Measurements from ENCODE around the gene SFXN3. TPM values are rescaled to one million over a fixed set of nuclear protein-coding genes. Genes with fewer than 3 reads are reported as not detected.

The SFXN3 gene
- total and polyA plus RNA-seq, 2 experiments from 2014 or later, result 0.68 to 3.8 TPM

GRCh38 chr10:100993986-100994708 is 36.9 kb upstream of the SFXN3 start:
- Histone ChIP-seq H3K4me2 (no peak overlapping the region), H3K4me3 (no peak overlapping the region), H2AFZ (no peak overlapping the region), H3K4me1 (ENCODE audit: insufficient read depth) (peaks cover 24% of the 10 kb centered on the region), H3K79me2 (replicated peaks; ENCODE audit: insufficient read depth) (peaks cover 18% of the 10 kb centered on the region), H3K27me3 (ENCODE audit: insufficient read depth) (no peaks in the 10 kb centered on the region), H3F3A (replicated peaks; ENCODE audit: low read depth) (peaks cover 36% of the 10 kb centered on the region), H3K27ac (ENCODE audit: low read depth) (0 out of 2 replicates have a peak overlapping the region, but pooled peaks have one; percentile 43), H4K20me1 (replicated peaks; ENCODE audit: insufficient read depth) (peaks cover 17% of the 10 kb centered on the region), H3K36me3 (ENCODE audit: insufficient read depth) (peaks cover 33% of the 10 kb centered on the region), H3K9me2 (ENCODE audit: insufficient read depth) (no peaks in the 10 kb centered on the region)
- Mint-ChIP-seq H3K36me3 (ENCODE audit: low read depth) (peaks cover 48% of the 10 kb centered on the region), H3K27ac (0 out of 2 replicates have a peak overlapping the region, but pooled peaks have one; percentile 8), H3K9me3 (no peaks in the 10 kb centered on the region), H3K27me3 (ENCODE audit: insufficient read depth, low read depth, poor library complexity) (peaks cover 19% of the 10 kb centered on the region), H3K4me1 (peaks cover 32% of the 10 kb centered on the region), H3K4me3 (no peak overlapping the region)
- ATAC-seq (no peak), DNase-seq (ENCODE audit: low spot score) (peak; percentile 74)
- TF ChIP-seq ZNF331 (CRISPR knock-in tag; IDR thresholded peaks at IDR 0.05; ENCODE audit: low read depth) (no peak), STAT1 (IDR thresholded peaks at IDR 0.05; ENCODE audit: unreplicated experiment) (no peak), CTCF (conservative IDR thresholded peaks at IDR 0.05; ENCODE audit: low read depth in 2 of 2) (peak; percentile 74 to 75)

GRCh38 chr10:100995181-100995580 is 35.9 kb upstream of the SFXN3 start:
- no peaks in the 10 kb centered on the region for H3K9me3 Mint-ChIP-seq
- H3K4me2 ChIP-seq, result no peak overlapping the region
- H3K27ac ChIP-seq (ENCODE audit: low read depth), result no peak overlapping the region
- peaks cover 30% of the 10 kb centered on the region for H3K36me3 ChIP-seq (ENCODE audit: insufficient read depth)
- peaks cover 23% of the 10 kb centered on the region for H3K27me3 Mint-ChIP-seq (ENCODE audit: insufficient read depth, low read depth, poor library complexity)
- H3K27me3 ChIP-seq (ENCODE audit: insufficient read depth), result no peaks in the 10 kb centered on the region
- no peaks in the 10 kb centered on the region for H3K9me2 ChIP-seq (ENCODE audit: insufficient read depth)
- DNase-seq (ENCODE audit: low spot score), result no peak
- ATAC-seq, result no peak
- peaks cover 36% of the 10 kb centered on the region for H3F3A ChIP-seq (replicated peaks; ENCODE audit: low read depth)
- no peak overlapping the region for H3K4me3 ChIP-seq
- no peak overlapping the region for H3K4me3 Mint-ChIP-seq
- H3K27ac Mint-ChIP-seq, result peak overlapping the region; percentile 8
- H3K79me2 ChIP-seq (replicated peaks; ENCODE audit: insufficient read depth), result peaks cover 12% of the 10 kb centered on the region
- peaks cover 6% of the 10 kb centered on the region for H4K20me1 ChIP-seq (replicated peaks; ENCODE audit: insufficient read depth)
- peaks cover 32% of the 10 kb centered on the region for H3K4me1 Mint-ChIP-seq
- peaks cover 40% of the 10 kb centered on the region for H3K36me3 Mint-ChIP-seq (ENCODE audit: low read depth)
- H2AFZ ChIP-seq, result no peak overlapping the region
- peaks cover 24% of the 10 kb centered on the region for H3K4me1 ChIP-seq (ENCODE audit: insufficient read depth)
- TF ChIP-seq CTCF (conservative IDR thresholded peaks at IDR 0.05; ENCODE audit: low read depth in 2 of 2), result no peak
- TF ChIP-seq JUNB (IDR thresholded peaks at IDR 0.05; ENCODE audit: unreplicated experiment), result no peak
- no peak for TF ChIP-seq REST (IDR thresholded peaks at IDR 0.05; ENCODE audit: unreplicated experiment)
- no peak for TF ChIP-seq POLR2AphosphoS5 (IDR thresholded peaks at IDR 0.05; ENCODE audit: low read depth)
- TF ChIP-seq ZNF114 (CRISPR knock-in tag; IDR thresholded peaks at IDR 0.05), result no peak
- TF ChIP-seq EZH2 (IDR thresholded peaks at IDR 0.05; ENCODE audit: low read depth, unreplicated experiment), result no peak
